Spinal cord (tissue), 10 donors: ENCODE results near the gene SLC37A2. TPM values are rescaled to one million over a fixed set of nuclear protein-coding genes. Genes with fewer than 3 reads are reported as not detected.

ENCODE experiments used
- DNase-seq, 6 donors: peaks; one replicate each; pipeline versions ENCODE4 v3.0.0 to v3.0.0-alpha.2; 2013 to 2015; ENCODE audit warnings: low spot score in 6 of 6, low read depth in 4 of 6
- H3K27ac ChIP-seq: one replicate; pipeline ENCODE4 v1.5.1; 2013; ENCODE audit warnings: low read depth, low read length, control low read depth
- H3K27me3 ChIP-seq: one replicate; pipeline ENCODE4 v1.6.1; 2013; ENCODE audit warnings: low read length; ENCODE audit not compliant: control insufficient read depth, insufficient read depth
- H3K36me3 ChIP-seq: one replicate; pipeline ENCODE4 v1.6.1; 2013; ENCODE audit warnings: low read length; ENCODE audit not compliant: control insufficient read depth, insufficient read depth
- H3K4me1 ChIP-seq: one replicate; pipeline ENCODE4 v1.6.1; 2013; ENCODE audit warnings: low read length; ENCODE audit not compliant: control insufficient read depth, insufficient read depth
- H3K4me3 ChIP-seq: one replicate; pipeline ENCODE4 v1.5.1; 2013; ENCODE audit warnings: low read depth, low read length, control low read depth
- H3K9me3 ChIP-seq: one replicate; pipeline ENCODE4 v1.6.1; 2013; ENCODE audit warnings: low read length; ENCODE audit not compliant: control insufficient read depth, insufficient read depth
- WGBS: methylation state at CpG from one replicate; pipeline ENCODE4 v1.1.5; 2013; ENCODE audit warnings: missing lambda C conversion rate; ENCODE audit not compliant: insufficient coverage; 5-methylcytosine and 5-hydroxymethylcytosine counted together
- polyA plus RNA-seq, 2 donors: library from polyadenylated mRNA; unstranded; fragments of 120-200 nt; gene quantifications; one replicate each; pipeline ENCODE4 v1.2.1, GENCODE V29; 2013; ENCODE audit not compliant: insufficient read length in 2 of 2
- total RNA-seq, 2 donors: library from RNA; depleted of rRNA in 1 of 2; stranded (reverse); fragments of 120-200 nt in 1 of 2; fragments of >200 nt in 1 of 2; gene quantifications; one replicate each; pipeline versions ENCODE4 v1.2.3 to v1.2.4, GENCODE V29; 2013 to 2014
- donor health status: healthy.

Gene SLC37A2
- total and polyA plus RNA-seq, 4 donors, result 4.5 to 5.7 (median 4.8) TPM

GRCh38 chr11:125136001-125136400 is 72.9 kb downstream of the SLC37A2 start:
- no peaks in the 10 kb centered on the region for H3K9me3 ChIP-seq
- H3K27ac ChIP-seq, result no peak overlapping the region
- H3K27me3 ChIP-seq, result no peaks in the 10 kb centered on the region
- H3K36me3 ChIP-seq, result no peaks in the 10 kb centered on the region
- no peak for DNase-seq
- peaks cover 17% of the 10 kb centered on the region for H3K4me1 ChIP-seq
- H3K4me3 ChIP-seq, result no peak overlapping the region

- no peaks in the 10 kb centered on the region for H3K27me3 ChIP-seq
- H3K4me1 ChIP-seq, result peaks cover 30% of the 10 kb centered on the region
- H3K4me3 ChIP-seq, result no peak overlapping the region
- no peak overlapping the region for H3K27ac ChIP-seq
- no peaks in the 10 kb centered on the region for H3K9me3 ChIP-seq
- no peaks in the 10 kb centered on the region for H3K36me3 ChIP-seq
- DNase-seq, result no peak
- WGBS, result 73% methylated on average over 3 of the region's 8 CpGs
Observed at GRCh38 chr11:125138966-125139365, 75.9 kb downstream of the SLC37A2 start.

- H3K27ac ChIP-seq, result no peak overlapping the region
- 25% methylated on average over 1 of the region's 3 CpGs for WGBS
- peaks cover 30% of the 10 kb centered on the region for H3K4me1 ChIP-seq
Observed at GRCh38 chr11:125139778-125140177, 76.7 kb downstream of the SLC37A2 start.

More at GRCh38 chr11:125139778-125140177, 76.7 kb downstream of the SLC37A2 start:
- Histone ChIP-seq H3K36me3 (no peaks in the 10 kb centered on the region), H3K27me3 (no peaks in the 10 kb centered on the region), H3K9me3 (no peaks in the 10 kb centered on the region), H3K4me3 (no peak overlapping the region)
- peak in 2 of 6 donors; percentile 36 to 64 for DNase-seq

Other genes starting within 250 kb of the SLC37A2 start
- 10 to 100 TPM; 14.8 to 42.6 TPM for gene ROBO3, start 197.9 kb upstream of the SLC37A2 start, total RNA-seq
- 10 to 100 TPM; 75.6 to 81.5 TPM for gene ROBO3, start 197.9 kb upstream of the SLC37A2 start, polyA plus RNA-seq
- gene ROBO4, start 165.4 kb upstream of the SLC37A2 start, total RNA-seq, result 10 to 100 TPM in 1 of 2 donors, 1 to 10 TPM in 1; 6.5 to 14.3 TPM
- gene ROBO4, start 165.4 kb upstream of the SLC37A2 start, polyA plus RNA-seq, result 10 to 100 TPM; 22.7 to 23.6 TPM
- not detected for gene HEPN1, start 144.1 kb upstream of the SLC37A2 start, total RNA-seq
- 10 to 100 TPM; 48.4 to 68.9 TPM for gene HEPN1, start 144.1 kb upstream of the SLC37A2 start, polyA plus RNA-seq
- gene HEPACAM, start 127.3 kb upstream of the SLC37A2 start, total RNA-seq, result 10 to 100 TPM; 31.1 to 62.8 TPM
- 100 to 1,000 TPM; 101 to 129 TPM for gene HEPACAM, start 127.3 kb upstream of the SLC37A2 start, polyA plus RNA-seq
- gene CCDC15, start 109.1 kb upstream of the SLC37A2 start, total RNA-seq, result 1 to 10 TPM; 4.4 to 4.6 TPM
- 1 to 10 TPM; 2.6 to 3.1 TPM for gene CCDC15, start 109.1 kb upstream of the SLC37A2 start, polyA plus RNA-seq
- gene TMEM218, start 48.3 kb downstream of the SLC37A2 start, total RNA-seq, result 10 to 100 TPM; 36.7 to 48.2 TPM
- 10 to 100 TPM; 41.4 to 47.0 TPM for gene TMEM218, start 48.3 kb downstream of the SLC37A2 start, polyA plus RNA-seq
- gene PKNOX2, start 101.4 kb downstream of the SLC37A2 start, total RNA-seq, result 10 to 100 TPM; 10.6 to 14.2 TPM
- 10 to 100 TPM; 39.0 to 41.2 TPM for gene PKNOX2, start 101.4 kb downstream of the SLC37A2 start, polyA plus RNA-seq